ENCODE data around the gene LHX4.

DNA sequence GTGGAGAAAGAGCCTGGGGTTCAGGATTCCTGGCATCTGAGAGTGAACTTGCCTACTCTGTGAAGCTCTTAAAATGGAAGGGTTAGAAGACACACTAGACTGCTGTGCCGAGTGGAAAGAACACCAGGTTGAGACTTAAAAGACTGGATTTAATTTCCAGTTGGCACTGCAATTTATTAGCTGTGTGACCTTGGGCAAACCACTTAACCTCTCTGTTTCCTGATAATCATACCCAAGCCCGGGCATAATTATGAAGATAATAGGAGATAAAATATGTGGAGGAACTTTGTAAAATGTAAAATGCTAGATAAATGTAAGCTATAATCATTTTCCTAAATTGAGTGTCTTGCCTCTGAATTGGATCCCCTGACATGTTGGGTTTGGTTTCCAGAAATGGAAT, 4.7 kb upstream of the LHX4 start:
- TF ChIP-seq, protein P1, sequence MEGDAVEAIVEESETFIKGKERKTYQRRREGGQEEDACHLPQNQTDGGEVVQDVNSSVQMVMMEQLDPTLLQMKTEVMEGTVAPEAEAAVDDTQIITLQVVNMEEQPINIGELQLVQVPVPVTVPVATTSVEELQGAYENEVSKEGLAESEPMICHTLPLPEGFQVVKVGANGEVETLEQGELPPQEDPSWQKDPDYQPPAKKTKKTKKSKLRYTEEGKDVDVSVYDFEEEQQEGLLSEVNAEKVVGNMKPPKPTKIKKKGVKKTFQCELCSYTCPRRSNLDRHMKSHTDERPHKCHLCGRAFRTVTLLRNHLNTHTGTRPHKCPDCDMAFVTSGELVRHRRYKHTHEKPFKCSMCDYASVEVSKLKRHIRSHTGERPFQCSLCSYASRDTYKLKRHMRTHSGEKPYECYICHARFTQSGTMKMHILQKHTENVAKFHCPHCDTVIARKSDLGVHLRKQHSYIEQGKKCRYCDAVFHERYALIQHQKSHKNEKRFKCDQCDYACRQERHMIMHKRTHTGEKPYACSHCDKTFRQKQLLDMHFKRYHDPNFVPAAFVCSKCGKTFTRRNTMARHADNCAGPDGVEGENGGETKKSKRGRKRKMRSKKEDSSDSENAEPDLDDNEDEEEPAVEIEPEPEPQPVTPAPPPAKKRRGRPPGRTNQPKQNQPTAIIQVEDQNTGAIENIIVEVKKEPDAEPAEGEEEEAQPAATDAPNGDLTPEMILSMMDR (conservative IDR thresholded peaks at IDR 0.05), result no peak
- TF ChIP-seq ZFX (IDR thresholded peaks at IDR 0.05), result no peak

Measured in C4-2B (cell line).